GM10248 (cell line): ENCODE measurements around the gene GPR146.

Experiments
- CTCF ChIA-PET: fragments of 300-600 bp; sonication (Branson Sonifier 250); formaldehyde crosslinking; extraction: SDS; loops from one replicate; lab custom pipeline; 2021; ENCODE audit warnings: antibody characterized with exemption; lab: Yijun Ruan, JAX
- POLR2A ChIA-PET: fragments of 350-650 bp; sonication (Branson Sonifier 250); formaldehyde crosslinking; extraction: SDS; loops from one replicate; lab custom pipeline; 2020; ENCODE audit warnings: antibody characterized with exemption; lab: Yijun Ruan, JAX
- DNase-seq: peaks from one replicate; pipeline ENCODE4 v3.0.0; 2012; ENCODE audit errors: extremely low spot score
- CTCF ChIP-seq: IDR thresholded peaks from 2 replicates; pipeline ENCODE4 v1.5.1; 2012; ENCODE audit warnings: mild to moderate bottlenecking, low read depth; ENCODE audit errors: extremely low read depth, missing control alignments, control extremely low read depth

Gene GPR146

GRCh38 chr7:1027242-1028043, 16.9 kb upstream of the GPR146 start:
- CTCF ChIA-PET, result interaction anchor here (1.2 to 1.6 kb wide), 3 partner anchors 17 to 38 kb away, joined by 5 to 6 read pairs (median 5); partner anchors contain the start of gene GPR146
- TF ChIP-seq CTCF, result no peak
- POLR2A ChIA-PET, result no interaction called here
- DNase-seq, result no peak

GRCh38 chr7:1028044-1028770, 16.1 kb upstream of the GPR146 start:
- ChIA-PET CTCF (interaction anchor here (0.7 to 1.6 kb wide), 5 partner anchors 16 to 37 kb away, joined by 3 to 7 read pairs (median 5); partner anchors contain the start of gene GPR146), POLR2A (no interaction called here)
- peak; percentile 96 for DNase-seq
- TF ChIP-seq CTCF, result no peak

- CTCF ChIA-PET, result interaction anchor here (0.7 to 2.7 kb wide), 3 partner anchors 14 to 36 kb away, joined by 3 to 12 read pairs (median 7); partner anchors contain the start of gene GPR146
- no peak for TF ChIP-seq CTCF
- POLR2A ChIA-PET, result no interaction called here
- DNase-seq, result peak; percentile 83
Observed at GRCh38 chr7:1028775-1029636, 15.3 kb upstream of the GPR146 start.

GRCh38 chr7:1029637-1030443, 14.5 kb upstream of the GPR146 start:
- no peak for DNase-seq
- CTCF ChIA-PET, result interaction anchor here (1.6 to 2.7 kb wide), 2 partner anchors 14 to 37 kb away, joined by 7 to 12 read pairs; partner anchors contain the start of gene GPR146
- no peak for TF ChIP-seq CTCF
- POLR2A ChIA-PET, result no interaction called here

- no peak for DNase-seq
- no peak for TF ChIP-seq CTCF
- ChIA-PET POLR2A (no interaction called here), CTCF (interaction anchor here (0.8 to 2.7 kb wide), 2 partner anchors 13 to 37 kb away, joined by 3 to 12 read pairs; partner anchors contain the start of gene GPR146)
Observed at GRCh38 chr7:1030444-1031070, 13.8 kb upstream of the GPR146 start.
